ENCODE data around the gene CDKN2AIPNL. TPM values are rescaled to one million over a fixed set of nuclear protein-coding genes. Genes with fewer than 3 reads are reported as not detected.

The CDKN2AIPNL gene
- 44.2 and 51.4 TPM in 2 replicates for total RNA-seq

GRCh38 chr5:134411546-134412266 lies at the start of gene CDKN2AIPNL:
TSS of gene CDKN2AIPNL (minus strand) at chr5:134411881. CDS start at chr5:134411854, 27 bp downstream.

GRCh38 chr5:134370871-134371833 lies 40.5 kb downstream of the CDKN2AIPNL start, which contains the start of gene UBE2B:
TSS of gene UBE2B (plus strand) at chr5:134371569. CDS start at chr5:134371596, 27 bp downstream.

Other genes with a start within 250 kb of the CDKN2AIPNL start
- 142 and 259 TPM in 2 replicates for gene SKP1, start 234.9 kb downstream of the CDKN2AIPNL start, total RNA-seq
- gene PPP2CA, start 185.8 kb downstream of the CDKN2AIPNL start, total RNA-seq: 79.9 and 161 TPM in 2 replicates
- gene CDKL3, start 44.7 kb downstream of the CDKN2AIPNL start, total RNA-seq: 0.15 and 0.32 TPM in 2 replicates
- 33.1 and 37.8 TPM in 2 replicates for gene UBE2B, start 40.3 kb downstream of the CDKN2AIPNL start, total RNA-seq
- 7.5 and 35.0 TPM in 2 replicates for gene JADE2, start 113.8 kb upstream of the CDKN2AIPNL start, total RNA-seq
- gene SAR1B, start 220.9 kb upstream of the CDKN2AIPNL start, total RNA-seq: 41.9 and 105 TPM in 2 replicates
- 15.3 and 20.8 TPM in 2 replicates for gene SEC24A, start 236.9 kb upstream of the CDKN2AIPNL start, total RNA-seq